Measurements from ENCODE around the gene SMC4.

- no peak for TF ChIP-seq CTCF (IDR thresholded peaks at IDR 0.05)
- no peak for TF ChIP-seq POLR2A (IDR thresholded peaks at IDR 0.05)
These were observed 20.9 kb upstream of the SMC4 start for GRCh38 chr3:160378331-160379109.

Data from body of pancreas (tissue), 4 donors.